ACHN (cell line): ENCODE results near the gene CFTR.
"Not testable (repeated sequence)": the region's sequence is repeated elsewhere in the genome, so short reads cannot be mapped to it uniquely, and the experiment has no call there.

Experiments
- DNase-seq: peaks from one replicate; pipeline ENCODE4 v3.0.0-alpha.2; 2015
- in situ Hi-C: cut with HindIII; loops from 2 replicates; pipeline ENCODE4 v1.10.0; 2017; ENCODE audit warnings: low sequenced_read_pairs, low pct_ligation_motif_present, low pct_unique_long_range_greater_than_20kb

Gene CFTR

DNA sequence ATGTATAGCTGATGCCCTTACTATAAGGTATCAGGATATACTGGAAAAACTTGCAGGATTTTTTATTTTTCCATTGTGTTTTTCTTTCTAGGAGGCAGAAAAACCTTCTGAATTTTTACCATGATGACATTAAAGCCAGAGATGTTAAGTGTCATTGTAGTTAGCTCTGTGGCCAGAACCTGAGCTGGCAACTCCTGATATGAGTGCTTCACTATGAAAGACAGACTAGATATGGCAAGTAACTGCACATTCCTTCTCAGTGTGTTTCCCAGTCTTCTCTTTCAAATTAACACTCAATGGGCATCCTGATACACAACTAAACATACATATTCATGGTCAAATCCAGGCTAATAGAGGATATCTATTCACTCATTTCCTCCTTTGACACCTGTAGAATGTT is 227.3 kb downstream of the CFTR start:
- in situ Hi-C loops: no loop called here
- no peak for DNase-seq

DNA sequence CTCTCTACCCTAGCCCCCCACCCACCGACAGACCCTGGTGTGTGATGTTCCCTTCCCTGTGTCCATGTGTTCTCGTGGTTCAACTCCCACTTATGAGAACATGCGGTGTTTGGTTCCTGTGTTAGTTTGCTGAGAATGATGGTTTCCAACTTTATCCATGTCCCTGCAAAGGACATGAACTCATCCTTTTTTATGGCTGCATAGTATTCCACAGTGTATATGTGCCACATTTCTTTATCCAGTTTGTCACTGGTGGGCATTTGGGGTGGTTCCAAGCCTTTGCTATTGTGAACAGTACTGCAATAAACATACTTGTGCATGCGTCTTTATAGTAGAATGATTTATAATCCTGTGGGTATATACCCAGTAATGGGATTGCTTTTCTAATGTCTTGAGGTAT is 228.3 kb downstream of the CFTR start:
- in situ Hi-C loops, DNase-seq: not testable (repeated sequence)

DNA sequence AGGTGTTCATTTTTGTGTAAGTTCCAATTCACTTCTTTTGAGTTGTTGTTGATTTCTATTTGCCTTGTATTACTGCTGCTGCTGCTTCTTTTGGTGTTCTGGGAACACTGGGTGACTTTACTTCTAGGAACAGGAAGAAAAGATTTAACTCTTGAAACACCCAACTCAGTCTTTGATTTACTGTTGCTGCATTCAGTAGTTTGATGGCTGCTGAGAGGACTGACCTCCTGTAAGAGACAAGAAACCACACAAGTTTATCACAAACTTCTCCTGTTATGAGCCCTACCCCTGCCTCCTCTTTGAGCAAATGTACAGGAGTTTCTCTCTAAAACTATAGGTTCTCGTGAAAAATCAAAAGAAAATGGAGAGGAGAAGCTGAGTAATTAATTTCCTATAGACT is 231.7 kb downstream of the CFTR start:
- in situ Hi-C loops: no loop called here
- no peak for DNase-seq

DNA sequence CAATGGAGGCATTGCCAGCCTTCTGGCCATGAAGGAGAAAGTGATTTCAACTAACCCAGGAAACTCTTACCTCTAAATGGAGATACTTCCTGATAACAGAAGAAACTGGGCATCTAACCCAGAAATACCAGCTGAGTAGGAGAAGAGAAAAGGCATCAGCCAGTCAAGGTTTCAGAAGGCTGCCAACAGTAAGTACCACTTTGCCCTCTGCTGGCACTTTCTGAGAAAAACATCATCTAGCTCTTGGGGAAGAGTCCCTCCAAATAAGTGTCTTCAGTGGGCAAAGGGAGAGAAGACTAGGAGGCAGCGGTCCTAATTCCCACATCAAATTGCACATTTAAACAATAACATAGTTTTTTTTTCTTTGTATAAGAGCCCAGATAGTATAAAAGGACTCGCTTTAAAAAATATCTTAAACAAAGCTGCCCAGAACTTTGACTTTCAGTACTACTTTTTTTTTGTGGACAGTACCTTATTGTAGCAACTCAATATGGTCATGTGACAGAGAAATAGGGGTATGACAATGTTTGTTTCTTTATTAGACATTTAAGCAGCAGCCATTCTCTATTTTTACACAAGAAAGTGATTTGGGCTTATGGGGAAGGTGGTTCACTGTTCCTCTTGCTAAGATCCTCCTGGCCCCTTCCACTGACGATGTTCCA is 236.1 kb downstream of the CFTR start:
- in situ Hi-C loops: no loop called here
- peak; percentile 79 for DNase-seq

DNA sequence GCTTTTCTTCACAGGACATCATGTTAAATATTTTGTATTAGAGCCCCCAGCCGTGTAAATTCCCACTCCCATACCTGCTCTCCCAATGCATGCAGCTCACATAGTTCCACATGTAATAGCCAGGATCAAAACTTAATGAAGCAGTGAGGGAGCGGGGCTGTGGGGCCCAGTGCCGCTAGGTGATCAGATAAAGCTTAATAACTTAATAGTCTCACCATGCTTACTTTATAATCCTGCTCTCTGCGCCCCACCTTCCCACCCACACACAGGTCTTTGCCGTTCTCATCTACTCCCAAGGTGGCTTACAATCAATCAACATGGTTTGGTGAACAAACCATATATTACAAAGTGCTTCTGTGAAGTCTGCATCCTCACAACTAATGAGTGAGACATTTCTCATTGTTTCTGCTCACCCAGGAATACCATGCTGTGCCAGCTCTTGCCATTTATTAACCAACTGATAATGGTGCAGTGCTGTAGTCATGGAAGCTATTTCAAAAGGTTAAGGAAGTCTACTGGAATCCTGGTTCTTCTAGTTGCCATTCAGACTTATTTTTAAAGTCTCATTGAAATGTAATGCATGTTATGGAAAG is 237.0 kb downstream of the CFTR start:
- in situ Hi-C loops: no loop called here
- DNase-seq: peak; percentile 72

DNA sequence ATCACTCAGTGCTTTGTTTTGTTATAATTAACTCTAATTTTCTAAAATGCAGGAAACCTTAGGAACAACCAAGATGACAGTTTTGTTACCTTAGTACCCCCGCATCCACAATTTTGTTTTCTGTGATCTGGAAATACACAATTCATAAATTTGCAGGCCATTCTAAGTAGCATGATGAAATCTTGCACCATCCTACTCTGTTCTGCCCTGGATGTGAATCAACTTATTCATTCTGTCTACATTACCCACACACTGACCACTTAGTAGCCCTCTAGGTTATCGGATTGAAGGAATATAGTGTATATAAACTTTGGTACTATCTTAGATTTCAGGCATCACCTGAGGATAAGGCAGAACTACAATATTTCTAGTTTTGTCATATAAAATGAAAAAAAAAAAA is 237.5 kb downstream of the CFTR start:
- in situ Hi-C loops: no loop called here
- DNase-seq: no peak
